GM12873 (cell line): ENCODE results near the gene MPZL3.

Source experiments
- TF ChIP-seq, protein P1 (sequence below): IDR thresholded peaks from 2 replicates; pipeline ENCODE4 v1.5.1; 2012; ENCODE audit warnings: low read depth, mild to moderate bottlenecking, moderate library complexity, low read length, control low read depth; ENCODE audit not compliant: insufficient read depth; ENCODE audit errors: missing control alignments

Gene MPZL3

DNA sequence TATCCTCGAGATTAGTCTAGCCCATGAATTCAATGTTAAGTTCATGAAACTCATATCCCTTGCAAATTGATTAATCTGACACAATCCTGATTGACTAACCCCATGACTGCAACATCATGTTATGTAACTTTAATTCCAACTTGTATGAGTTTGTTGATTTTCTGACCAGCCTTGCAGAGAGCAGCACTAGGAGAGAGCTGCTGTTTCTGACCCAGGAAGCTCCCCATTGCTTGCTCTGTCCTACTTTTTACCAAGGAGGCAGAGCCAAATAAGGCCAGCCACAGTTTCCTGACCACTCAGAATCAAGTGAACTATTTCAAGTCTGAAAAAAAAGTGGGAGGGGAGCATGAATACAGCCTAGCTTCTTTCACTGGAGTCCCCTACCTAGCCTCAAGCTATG is 13.2 kb downstream of the MPZL3 start:
- TF ChIP-seq, protein P1, sequence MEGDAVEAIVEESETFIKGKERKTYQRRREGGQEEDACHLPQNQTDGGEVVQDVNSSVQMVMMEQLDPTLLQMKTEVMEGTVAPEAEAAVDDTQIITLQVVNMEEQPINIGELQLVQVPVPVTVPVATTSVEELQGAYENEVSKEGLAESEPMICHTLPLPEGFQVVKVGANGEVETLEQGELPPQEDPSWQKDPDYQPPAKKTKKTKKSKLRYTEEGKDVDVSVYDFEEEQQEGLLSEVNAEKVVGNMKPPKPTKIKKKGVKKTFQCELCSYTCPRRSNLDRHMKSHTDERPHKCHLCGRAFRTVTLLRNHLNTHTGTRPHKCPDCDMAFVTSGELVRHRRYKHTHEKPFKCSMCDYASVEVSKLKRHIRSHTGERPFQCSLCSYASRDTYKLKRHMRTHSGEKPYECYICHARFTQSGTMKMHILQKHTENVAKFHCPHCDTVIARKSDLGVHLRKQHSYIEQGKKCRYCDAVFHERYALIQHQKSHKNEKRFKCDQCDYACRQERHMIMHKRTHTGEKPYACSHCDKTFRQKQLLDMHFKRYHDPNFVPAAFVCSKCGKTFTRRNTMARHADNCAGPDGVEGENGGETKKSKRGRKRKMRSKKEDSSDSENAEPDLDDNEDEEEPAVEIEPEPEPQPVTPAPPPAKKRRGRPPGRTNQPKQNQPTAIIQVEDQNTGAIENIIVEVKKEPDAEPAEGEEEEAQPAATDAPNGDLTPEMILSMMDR: no peak

DNA sequence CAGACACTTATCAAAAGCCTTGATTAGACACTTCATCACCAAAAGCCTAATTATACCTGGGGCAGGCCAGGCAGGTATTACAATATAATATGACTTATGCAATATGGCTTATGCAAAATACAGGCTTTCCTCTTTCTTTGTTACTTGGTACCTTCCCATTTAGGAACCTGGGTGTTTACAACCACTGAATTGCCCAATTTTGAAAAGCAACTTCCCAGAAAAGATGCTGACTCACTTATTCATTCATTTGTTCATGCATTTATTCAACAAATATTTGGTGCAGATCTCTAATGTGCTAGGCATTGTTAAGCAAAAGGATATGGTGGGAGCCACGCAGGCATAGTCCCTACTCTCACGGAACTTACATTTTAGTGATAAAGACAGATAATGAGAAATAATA is 13.7 kb downstream of the MPZL3 start:
- TF ChIP-seq, protein P1: no peak

DNA sequence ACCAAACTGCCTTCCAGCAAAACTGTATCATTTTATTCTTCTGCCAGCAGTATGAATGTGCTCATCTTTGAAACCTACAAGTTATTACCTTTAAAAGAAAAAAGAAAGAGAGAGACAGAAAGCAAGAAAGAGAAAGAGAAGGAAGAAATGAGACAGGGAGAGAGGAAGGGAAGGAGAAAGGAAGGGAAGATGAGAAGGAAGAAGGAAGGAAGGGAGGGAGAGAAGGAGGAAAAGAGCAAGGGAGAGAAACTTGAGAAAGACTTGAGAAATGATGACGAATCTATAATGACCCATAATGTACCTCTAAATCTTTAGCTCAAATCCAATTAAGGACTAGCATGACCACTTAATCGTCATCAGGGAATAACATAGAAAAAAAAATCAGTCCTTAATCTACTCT is 16.0 kb downstream of the MPZL3 start:
- TF ChIP-seq, protein P1: no peak

DNA sequence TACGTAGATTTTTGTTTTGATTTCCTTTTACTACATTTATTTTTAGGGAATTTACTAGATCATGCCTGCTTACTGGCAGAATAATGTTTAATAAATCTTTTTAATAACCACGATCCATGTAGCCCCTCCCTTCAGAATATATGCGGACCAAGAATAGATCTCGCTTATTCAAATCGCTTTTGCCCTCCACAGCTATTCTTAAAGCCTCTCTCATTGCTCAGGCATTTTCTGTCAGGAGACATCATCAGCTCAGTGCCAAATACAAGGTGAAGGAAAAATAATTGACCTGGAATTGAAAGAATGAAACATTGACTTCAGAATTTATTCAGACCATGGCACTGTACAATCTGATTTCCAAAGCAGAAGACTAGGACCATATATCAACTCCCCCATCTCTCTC is 17.3 kb downstream of the MPZL3 start:
- TF ChIP-seq, protein P1: no peak

DNA sequence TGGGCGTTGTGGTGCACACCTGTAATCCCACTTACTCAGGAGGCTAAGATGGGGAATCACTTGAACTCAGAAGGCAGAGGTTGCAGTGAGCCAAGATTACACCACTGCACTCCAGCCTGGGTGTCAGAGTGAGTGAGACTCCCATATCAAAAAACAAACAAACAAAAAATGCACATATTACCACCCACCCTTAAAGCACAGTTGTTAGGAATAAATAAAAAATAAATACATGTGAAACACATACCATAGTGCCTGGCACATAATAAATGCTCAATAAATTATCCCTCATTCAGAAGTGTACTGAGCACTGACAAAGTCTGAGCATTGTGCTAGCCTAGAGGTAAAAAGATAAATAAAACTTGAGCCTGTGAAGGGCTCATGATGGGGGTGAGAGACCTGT is 18.3 kb downstream of the MPZL3 start:
- TF ChIP-seq, protein P1: no peak

DNA sequence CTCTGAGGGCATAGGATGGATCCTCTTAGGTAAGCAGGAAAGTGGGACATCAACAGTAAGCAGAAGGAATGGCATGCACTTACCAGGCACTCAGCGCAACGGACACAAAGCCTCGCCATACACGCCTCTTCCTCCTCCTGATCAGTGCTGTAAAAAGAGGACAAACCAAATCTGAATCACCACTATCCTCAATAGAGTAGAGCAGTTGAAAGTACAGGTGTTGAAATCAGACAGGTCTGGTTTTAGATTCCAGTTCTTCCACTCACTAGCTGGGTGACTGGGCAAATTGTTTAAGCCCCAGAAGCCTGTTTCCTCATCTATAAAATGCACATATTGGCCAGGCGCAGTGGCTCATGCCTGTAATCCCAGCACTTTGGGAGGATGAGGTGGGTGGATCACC is 18.8 kb downstream of the MPZL3 start:
- TF ChIP-seq, protein P1: no peak

DNA sequence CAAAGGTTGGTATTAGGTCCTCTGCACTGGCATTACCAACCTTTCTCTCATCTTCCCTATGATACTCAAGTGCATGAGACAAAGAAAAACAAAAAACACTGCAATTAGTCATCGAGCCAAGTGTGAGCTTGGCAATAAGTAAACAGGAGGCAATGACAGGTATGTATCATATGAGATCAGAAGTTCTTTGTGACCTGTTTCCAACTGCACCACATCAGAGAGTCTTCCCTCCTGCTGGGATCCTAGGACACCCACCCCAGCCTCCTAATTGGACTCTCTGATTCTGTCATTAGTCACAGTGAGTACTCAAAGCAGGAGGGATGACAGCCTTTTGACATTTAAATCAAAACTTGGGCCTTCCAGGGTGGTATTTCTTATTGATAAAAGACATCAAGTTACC is 19.5 kb downstream of the MPZL3 start:
- TF ChIP-seq, protein P1: no peak
